ENCODE results near the gene ADCY2.

The ADCY2 gene

DNA sequence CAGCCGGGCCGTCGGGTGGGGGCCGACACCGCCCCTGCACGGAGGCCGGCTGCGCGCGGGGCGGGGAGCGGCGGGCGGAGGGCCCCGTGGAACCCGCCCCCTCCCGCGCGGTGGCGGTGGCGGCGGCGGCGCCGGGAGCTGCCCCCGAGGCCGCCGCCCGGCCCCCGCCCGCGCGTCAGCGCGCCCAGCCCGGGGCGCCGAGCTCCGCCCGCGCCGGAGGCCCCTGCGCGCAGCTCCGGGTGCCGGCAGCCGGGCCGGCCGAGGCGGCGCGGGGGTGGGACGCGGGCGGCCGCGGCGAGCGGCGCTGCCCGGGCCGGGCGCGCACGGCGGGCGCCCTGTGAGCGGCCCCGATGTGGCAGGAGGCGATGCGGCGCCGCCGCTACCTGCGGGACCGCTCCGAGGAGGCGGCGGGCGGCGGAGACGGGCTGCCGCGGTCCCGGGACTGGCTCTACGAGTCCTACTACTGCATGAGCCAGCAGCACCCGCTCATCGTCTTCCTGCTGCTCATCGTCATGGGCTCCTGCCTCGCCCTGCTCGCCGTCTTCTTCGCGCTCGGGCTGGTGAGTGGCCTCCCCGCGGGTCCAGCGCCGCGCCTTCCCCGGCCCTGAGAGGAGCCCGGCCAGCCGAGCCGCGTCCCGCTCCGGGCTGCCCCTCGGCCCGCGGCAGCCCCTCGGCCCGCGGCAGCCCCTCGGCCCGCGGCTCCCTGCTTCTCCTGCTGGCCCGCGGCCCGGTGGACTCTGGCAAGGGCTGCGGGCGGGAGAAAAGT lies at the start of gene ADCY2:
Gene ADCY2 (plus strand): TSS at position 192 of the 766 bp plus-strand sequence. CDS start 159 bp downstream, at position 351.
- no peak for DNase-seq (ENCODE audit: low spot score)

DNA sequence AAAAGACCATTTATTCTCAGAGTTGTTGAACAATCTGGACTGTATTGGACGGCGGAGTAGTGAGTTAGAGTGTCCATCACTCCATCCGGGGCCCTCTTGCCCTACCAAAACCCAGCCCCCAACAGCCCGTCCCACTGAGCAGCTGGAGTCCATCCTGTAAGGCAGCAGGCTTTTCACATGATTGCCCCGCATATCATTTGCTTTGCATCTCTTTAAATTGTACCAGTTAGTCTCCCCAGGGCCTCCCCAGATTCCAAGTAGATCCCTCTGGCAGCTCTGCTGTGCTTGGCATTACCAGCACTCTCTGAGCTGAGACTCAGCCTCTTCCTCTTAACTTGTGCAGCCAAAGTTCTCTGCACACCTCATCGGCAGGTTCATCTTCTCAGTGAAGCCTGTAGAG lies 48.6 kb upstream of the ADCY2 start:
- DNase-seq (ENCODE audit: low spot score): no peak

DNA sequence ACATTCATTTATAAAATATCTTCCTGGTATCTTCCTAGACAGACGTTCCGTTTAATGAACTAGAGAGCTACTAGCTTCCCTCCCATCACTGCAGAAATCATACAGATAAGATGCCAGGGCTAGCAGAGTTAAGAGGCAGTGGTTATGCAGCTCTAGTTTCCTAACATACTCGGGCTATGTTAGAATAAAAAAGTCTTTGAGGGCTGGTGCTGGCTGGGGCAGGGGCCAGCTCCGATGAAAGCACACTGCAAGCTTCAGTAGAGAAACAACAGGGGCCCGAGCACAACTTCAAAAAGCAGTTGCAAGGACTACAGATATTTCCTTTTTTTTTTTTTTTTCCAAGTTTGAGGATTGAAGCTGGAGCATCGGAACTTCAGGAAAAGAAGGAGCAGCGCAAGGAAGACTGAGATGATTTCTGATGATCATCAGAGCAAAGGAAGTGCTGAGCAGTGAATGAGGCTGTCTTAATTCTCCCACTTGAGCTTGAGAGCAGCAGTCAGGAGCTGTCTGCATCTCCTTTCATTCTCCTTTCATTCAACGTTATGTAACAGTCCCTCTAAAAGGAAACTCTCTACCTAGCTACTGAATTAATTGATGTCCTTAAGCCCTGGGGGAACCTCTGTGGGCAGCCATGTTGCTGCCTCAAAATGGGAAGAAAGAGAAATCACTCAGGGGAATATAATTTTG lies 47.6 kb upstream of the ADCY2 start:
- no peak for DNase-seq (ENCODE audit: low spot score)

- DNase-seq (ENCODE audit: low spot score): no peak
Measured at GRCh38 chr5:7361593-7361992, 34.3 kb upstream of the ADCY2 start.

DNA sequence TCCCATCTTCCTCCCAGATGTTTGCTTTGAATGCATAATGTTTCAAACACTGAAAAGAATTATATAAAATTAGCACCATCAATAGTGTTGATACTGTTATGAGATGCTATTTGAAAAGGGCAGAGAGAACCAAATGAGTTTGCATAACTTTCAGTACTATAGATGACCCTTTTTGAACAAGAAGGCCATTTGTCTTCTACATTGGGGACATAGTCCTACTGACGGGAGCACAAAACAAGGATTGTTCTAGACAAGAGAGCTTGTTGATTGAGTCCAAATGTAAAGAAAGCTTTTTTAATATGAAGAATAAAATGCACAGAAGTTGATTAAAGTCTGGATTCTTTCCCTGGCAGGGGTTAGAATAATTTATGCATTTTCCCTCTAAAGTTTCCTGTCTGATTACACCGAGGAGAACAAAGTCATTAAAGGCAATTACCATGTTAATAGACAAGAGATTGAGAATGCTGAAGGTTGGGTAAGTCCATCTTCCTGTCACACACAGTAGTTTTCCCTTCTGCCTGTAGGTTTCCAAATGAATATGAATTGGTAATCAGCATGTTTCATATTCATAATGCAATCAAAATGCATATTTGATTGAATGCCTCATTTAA lies 32.8 kb upstream of the ADCY2 start:
- no peak for DNase-seq (ENCODE audit: low spot score)

GRCh38 chr5:7364226-7364875 lies 31.6 kb upstream of the ADCY2 start:
- DNase-seq (ENCODE audit: low spot score): no peak

- no peak for DNase-seq (ENCODE audit: low spot score)
Measured at GRCh38 chr5:7367780-7368179, 28.2 kb upstream of the ADCY2 start.

- DNase-seq (ENCODE audit: low spot score): no peak
Measured at GRCh38 chr5:7372399-7372798, 23.5 kb upstream of the ADCY2 start.

- DNase-seq (ENCODE audit: low spot score): no peak
Measured at GRCh38 chr5:7374186-7374585, 21.8 kb upstream of the ADCY2 start.

DNA sequence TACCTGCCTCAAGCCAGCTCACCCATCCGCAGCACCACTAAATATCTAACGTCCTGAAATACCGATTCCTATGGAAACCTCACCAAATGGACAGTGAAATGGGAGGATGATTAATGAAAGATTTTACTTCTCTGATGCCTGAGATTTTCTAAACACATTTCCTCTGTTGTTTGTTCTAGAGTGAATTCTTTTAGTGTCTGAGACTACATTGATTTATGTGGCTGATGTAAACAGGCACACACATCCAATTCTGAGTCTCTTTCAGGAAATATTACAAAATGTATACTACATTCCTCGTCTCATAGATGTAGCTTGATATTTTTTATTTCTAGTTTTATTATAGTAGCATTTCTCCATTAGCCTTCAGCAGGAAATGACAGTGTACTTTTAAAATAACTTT lies 20.5 kb upstream of the ADCY2 start:
- no peak for DNase-seq (ENCODE audit: low spot score)

- no peak for DNase-seq (ENCODE audit: low spot score)
Measured at GRCh38 chr5:7376871-7377270, 19.1 kb upstream of the ADCY2 start.

GRCh38 chr5:7377761-7378160 lies 18.2 kb upstream of the ADCY2 start:
- DNase-seq (ENCODE audit: low spot score): no peak

- DNase-seq (ENCODE audit: low spot score): no peak
Measured at GRCh38 chr5:7382588-7382987, 13.3 kb upstream of the ADCY2 start.

GRCh38 chr5:7385681-7386080 lies 10.3 kb upstream of the ADCY2 start:
- no peak for DNase-seq (ENCODE audit: low spot score)

GRCh38 chr5:7388553-7388952 lies 7.4 kb upstream of the ADCY2 start:
- DNase-seq (ENCODE audit: low spot score): no peak

- no peak for DNase-seq (ENCODE audit: low spot score)
Measured at GRCh38 chr5:7391215-7391614, 4.7 kb upstream of the ADCY2 start.

- peak; percentile 22 for DNase-seq (ENCODE audit: low spot score)
Measured at GRCh38 chr5:7391814-7392692, 3.9 kb upstream of the ADCY2 start.

- DNase-seq (ENCODE audit: low spot score): no peak
Measured at GRCh38 chr5:7392693-7393024, 3.3 kb upstream of the ADCY2 start.

DNA sequence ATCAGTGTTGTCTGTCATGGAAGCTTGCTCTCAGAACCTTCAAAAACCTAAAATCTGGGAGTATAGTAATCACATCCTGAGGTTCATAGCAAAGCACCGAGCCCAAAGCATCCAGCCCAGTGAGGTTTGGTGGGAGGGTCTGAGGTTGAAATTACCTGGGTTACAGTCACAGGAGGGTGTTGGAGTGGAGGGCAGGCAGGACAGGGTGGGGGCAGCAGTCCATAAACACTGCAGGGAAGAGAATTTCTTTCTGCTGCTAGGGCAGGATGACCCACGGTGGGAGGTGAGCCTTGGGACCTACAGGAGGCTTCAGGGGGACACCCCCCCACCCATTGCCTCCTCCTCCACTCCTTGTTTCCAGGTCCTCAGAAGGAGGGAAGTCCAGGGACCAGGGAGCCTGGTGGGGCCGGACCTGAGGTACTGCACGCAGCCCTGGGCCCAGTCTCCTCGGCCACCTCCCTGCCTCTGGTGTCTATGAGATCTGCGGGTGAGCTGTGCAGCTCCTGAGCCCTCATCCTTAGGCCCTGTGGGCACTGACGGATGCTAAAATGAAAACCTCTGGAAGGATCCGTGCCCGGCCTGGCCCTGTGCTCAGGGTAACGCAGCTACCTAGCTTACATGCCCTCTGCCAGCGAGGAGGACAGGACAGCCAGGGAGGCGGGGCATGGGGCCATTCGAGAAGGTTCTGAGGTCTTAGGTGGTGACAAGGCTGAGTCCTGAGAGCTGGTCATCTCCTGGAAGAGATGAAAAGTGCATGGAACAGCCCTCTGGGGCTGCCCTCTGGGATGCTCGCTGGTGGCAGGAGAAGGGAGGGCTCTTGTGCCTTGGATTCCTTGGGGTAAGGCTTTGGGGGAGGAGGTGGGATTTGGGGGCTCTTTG lies 1.8 kb upstream of the ADCY2 start:
- no peak for DNase-seq (ENCODE audit: low spot score)

DNA sequence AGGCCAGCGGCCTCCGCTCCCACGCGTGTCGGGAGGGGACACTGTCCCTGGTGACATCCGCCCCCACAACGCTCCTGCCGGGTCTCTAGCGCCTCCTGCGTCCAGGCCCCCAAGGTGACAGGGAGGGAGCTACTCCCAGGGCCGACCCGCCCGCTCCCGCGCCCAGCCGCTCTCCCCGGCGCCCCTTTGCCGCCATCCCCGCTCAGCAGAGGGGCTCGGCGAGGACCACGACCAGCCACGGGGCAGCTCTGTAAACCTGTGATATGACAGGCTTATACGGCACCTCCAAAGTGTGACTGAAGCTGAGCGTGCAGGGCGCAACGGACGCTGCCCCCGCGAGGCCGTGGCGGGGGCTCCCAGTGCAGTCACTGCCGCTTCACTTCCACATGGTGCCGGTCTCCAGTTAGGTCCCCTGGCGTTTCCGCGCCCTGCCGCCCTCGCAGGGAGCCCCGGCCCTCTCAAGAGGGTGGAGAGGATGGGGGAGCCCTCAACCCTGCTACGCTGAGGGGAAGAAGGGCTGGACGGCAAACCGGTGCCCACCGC lies 978 bp upstream of the ADCY2 start:
- no peak for DNase-seq (ENCODE audit: low spot score)

All from NAMALWA (cell line).